GM18909 (cell line): ENCODE measurements around the gene CDH13.
A peak's percentile ranks its signal among the peaks of the same experiment; 100 is the strongest.

Experiments
- ATAC-seq: cut with Tn5 transposase; IDR thresholded peaks from one replicate; pipeline ENCODE4 v1.9.1; 2021; ENCODE audit warnings: mild to moderate bottlenecking; ENCODE audit not compliant: unreplicated experiment, poor library complexity

CDH13 gene

DNA sequence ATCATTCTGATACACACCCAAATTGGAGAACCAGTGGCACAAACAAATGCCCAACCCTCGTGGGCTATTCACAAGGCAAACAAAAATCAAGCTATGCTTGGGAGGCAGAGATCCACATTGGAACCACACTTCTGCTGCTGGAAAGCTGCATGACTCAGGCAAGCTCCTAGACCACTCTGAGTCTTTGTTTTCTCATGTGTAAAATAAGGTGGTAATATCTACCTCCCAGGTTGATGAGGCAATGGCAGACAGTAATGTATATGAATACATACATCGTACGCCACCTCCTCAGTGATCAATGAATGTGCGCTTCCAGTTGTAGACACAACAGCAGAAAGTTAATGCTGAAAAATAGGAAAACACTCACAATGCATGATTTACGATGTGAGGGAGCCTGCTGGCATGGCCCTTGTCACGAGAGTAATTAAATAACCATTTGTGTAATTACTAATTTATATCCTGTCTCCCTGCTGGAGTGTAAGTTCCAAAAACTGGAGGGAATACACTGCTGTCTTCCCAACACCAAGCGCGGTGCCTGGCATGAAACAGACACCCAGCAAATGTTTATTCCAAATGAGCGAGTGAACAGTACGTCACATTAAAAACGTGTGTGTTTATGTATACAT, 1111.1 kb downstream of the CDH13 start:
- ATAC-seq = no peak

DNA sequence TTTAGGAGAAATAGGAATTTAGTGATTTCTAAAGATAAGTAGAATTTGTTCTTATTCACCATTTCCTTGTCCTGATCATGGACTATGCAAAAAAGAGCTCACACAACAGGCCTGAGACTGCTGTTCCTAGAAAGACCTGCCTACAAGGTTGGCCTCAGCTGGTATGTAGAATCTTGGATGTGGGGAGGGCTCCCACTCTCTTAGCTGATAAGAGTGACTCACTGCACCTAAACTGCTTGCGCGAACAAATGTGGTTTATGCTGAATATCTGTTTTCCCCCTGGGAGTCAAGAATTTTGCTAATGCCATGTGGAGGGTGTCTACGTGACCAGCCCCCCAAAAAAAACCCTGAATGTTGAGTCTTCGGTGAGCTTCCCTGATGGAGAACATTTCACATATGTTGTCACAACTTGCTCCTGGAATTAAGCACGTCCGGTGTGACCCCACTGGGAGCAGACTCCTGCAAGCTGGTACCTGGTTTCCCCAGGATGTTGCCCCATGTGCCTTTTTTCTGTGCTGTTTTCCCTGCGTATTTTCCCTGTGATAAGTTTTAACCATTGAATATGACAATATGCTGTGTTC, 1112.2 kb downstream of the CDH13 start:
- ATAC-seq = no peak

DNA sequence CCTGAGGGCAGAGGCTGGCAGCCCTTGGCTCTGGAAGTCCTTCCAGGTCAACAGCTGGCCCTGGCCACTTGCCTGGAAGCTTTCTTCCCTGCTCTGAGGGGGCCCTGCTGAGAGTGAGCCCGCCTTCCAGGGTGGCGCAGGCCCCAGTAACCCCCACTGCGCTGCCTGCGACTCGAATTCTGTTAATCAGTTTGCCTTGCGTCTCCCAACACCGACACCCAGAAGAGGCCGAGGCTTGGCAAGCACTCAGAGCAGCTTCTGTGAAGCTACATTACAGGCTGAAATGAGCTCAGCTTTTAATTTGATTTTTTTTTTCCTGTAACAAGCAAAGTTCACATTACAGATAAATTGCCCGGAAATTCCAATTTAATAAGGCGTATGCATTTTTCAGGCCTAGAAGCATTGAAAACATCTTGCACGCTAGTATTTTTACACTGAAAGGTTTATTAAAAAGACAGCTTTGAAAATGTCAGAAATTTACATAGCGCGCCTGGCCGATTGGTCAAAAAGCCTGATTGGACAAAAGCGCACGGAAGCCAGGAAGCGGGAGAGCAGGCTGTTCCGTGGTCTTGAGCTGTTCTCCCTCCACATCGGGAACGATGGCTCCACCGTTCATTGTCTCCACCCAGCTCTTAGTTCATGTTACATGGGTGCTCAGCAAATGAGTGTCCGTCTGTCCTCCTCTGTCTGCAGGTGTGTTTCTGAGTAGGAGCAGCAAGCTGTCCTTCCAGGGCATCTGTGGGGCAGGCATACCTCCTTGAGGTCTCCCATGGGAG, 1115.5 kb downstream of the CDH13 start:
- ATAC-seq = no peak

DNA sequence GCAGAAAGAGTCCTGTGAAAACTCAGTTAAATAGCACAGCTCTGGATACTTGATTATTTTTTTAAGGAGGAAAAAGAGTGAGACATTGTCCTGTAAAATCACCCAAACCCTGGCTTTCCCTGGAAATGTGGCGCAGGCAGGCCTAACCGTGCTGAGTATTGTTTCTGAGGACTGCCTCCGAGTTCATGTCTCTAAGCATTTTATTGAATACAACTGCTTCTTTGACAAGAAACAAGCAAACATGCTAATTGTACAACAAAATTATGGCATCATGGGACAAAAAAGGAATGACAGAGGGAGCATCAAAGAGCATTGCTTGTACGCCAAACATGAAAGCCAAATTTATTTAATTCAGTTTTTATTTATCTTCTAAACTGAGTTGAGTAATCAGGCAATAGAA, 1116.5 kb downstream of the CDH13 start:
- ATAC-seq = no peak

DNA sequence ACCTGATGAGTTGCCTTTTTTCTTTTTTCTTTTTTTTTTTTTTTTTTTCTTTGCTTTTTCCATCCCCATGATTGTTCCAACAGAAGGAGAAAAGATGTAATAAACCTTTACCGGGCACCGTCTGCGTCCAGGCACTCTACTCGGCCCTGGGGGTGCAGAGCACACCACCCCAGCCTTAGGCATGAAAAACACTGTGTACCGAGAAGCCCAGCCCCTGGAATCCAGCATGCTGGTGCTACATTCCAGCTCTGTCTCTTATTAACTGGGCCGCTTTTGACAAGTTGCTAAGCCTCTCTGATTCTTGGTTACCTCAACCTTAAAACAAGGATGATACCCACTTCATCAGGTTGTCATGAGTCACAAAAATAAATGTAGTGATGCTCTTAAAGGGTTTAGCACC, 1117.0 kb downstream of the CDH13 start:
- no peak for ATAC-seq

DNA sequence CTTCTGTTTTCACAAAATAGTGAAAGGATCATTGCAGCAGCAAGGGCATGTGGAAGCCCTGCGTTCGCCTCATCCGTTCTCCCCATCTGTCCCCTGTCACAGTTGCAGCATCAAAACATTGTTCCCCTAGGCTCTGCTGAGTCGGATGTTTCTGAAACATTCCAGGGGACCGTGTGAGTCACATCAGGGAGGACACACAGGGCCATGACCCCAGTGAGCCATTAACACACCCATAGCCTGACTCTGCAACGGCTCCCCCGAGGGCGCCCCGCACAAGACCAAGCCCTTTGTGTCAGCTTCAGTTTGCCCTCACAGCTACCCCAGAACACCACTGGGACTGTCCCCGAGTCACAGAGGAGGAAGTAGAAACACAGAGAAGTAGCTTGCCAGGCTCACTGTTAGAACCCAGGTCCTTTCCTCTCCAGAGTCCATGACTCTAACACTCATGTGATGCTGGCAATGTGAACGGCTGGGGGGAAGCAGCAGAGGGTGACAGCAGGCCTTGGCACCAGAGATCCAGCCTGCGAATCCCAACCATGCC, 1117.7 kb downstream of the CDH13 start:
- ATAC-seq = peak; percentile 61

DNA sequence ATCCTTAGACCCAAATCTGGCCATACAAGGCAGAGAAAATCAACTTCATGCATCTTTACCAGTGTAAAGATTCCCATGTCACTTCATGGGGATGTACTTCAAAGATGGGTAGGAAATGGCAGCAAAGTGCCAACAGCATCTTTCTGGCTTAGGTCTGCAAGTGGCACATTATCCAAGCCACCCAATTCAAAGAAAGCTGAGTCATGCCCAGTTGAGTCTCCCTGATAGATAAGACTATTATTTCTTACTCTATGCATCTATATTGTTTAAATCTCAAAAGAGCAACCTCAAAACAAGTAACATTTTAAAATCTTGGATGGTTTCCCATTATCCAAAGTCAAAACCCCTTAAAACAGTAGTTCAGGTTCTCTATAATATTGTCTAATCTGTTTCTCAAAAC, 1119.8 kb downstream of the CDH13 start:
- no peak for ATAC-seq

DNA sequence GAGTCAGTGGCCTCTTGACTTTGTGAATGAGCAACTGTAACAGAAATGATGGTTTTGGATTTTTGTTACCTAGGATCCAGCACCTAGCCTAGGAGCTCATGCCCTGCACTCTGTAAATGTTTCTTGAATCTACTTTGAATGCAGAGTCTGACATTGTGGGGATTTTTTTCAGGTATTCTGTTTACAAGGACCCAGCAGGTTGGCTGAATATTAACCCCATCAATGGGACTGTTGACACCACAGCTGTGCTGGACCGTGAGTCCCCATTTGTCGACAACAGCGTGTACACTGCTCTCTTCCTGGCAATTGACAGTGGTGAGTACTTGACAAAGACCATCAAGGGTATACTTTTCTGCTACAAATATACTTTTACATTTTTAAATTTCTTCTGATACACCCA, 1121.2 kb downstream of the CDH13 start:
- ATAC-seq = no peak

DNA sequence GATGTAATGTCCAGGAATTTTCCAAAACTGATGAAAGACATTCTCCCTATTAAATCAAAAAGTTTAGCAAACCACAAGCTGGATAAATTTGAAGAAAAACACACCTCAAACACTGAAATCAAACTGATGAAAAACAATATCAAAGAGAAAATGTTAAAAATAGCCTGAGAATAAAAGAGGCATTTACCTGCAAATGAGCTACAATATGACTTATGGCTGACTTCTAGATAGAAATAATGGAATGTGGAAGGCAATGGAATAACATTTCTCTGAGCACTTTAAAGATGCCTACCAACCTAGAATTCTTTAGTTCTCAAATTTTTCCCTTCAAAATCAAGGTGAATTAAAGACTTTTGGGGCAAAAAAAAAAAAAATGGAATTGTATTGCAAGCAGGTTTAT, 1128.6 kb downstream of the CDH13 start:
- ATAC-seq = no peak

DNA sequence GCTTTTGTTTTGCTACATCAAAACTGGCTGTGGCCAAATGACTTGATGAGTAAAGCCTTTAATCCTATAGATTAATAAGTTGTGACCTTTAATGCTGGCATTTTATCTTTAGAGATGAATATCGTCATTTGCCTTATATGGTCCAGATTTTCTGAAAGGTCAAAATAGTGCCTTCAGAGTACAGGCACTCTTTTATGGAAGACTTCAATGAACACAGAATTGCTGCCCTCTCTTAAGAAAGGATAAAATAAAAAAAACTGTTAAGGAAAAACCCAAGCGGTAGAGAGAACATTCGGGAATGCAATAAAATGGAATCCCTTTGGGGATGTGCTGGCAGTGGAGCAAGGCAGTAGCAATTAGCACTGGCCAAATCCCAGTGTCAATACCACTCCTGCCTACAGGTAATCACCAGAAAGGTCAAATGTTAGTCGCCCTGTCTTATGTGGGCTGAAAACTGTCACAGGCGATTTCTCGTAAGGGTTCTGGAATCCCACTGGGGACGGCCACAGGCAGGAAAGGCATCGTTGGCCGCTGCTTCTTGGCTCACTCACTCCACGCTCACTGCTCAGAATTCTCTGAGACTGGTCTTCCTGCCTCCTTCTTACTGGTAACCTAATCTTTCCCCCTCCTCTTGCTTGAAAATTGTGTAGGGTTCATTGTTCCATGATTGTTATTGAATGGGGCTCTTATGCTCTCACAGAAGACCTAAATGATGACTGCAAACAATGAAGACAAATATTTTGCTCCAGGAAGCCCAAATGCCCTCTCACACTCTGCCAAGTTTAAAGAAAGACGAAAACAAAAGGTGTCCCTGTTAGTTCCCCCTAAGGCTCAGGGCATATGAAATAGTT, 1135.6 kb downstream of the CDH13 start:
- no peak for ATAC-seq

DNA sequence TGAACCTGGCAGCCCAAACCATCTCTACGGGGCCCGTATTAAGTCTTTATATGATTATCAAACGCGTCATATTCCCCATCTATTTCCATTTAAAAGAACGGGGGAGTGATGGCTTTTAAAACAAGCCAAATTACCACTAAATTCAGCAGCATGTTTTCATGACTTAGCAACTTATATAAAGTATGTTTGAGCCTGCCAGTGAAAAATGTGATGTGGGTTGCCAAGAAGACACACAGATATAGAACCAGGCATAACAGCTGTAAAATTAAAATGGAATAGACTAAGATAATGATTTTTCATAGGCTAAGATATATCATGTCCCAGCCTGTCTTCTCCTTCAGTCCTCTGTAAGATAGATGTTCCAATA, 1136.2 kb downstream of the CDH13 start:
- ATAC-seq = no peak

DNA sequence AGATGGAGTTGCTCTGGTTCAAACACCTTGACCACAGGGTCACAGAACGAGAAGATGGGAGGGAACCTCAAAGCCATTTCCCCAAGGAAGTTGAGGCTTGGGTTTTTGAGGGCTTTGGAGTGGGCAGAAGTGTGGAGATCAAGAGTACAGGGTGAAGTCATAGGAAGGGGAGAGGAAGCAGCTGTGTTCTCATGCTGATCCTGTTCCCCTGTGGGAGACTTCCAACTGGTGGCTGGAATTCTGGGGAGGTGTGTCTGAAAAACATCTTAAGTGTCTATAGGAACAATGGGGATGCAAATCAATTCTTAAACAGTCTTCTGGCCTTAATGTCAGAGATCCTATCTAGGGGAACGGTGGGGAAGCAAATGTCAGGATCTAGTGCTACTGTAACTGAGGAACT, 1142.2 kb downstream of the CDH13 start:
- no peak for ATAC-seq

DNA sequence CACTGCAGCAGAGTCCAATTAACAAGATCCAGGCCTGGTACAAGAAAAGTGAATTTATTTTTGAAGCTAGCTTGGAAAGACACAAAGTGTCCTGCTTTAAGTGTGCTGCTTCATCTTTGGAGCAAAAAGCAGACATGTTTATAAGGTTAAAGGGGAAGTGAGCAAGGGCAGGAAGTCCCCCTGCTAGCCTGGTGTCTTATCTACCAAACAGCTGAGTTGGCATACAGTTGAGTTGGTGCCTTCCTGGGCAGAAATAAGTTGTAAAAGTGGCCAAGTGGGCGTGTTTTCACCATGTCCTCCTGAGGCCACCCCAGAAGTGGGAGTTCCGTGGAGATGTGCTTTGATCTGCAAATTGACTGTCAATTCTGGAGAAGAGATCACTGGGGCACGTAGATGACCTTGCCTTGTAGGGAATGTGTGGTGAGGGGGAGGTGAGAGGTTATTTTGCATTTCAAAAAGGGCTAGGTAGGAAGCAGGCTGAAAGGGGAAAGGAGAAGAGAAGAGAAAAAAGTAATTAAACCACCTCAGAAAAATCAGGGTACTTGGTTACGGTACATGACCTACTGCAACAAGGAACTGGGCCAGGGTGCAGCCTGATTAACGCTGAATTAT, 1142.7 kb downstream of the CDH13 start:
- no peak for ATAC-seq

DNA sequence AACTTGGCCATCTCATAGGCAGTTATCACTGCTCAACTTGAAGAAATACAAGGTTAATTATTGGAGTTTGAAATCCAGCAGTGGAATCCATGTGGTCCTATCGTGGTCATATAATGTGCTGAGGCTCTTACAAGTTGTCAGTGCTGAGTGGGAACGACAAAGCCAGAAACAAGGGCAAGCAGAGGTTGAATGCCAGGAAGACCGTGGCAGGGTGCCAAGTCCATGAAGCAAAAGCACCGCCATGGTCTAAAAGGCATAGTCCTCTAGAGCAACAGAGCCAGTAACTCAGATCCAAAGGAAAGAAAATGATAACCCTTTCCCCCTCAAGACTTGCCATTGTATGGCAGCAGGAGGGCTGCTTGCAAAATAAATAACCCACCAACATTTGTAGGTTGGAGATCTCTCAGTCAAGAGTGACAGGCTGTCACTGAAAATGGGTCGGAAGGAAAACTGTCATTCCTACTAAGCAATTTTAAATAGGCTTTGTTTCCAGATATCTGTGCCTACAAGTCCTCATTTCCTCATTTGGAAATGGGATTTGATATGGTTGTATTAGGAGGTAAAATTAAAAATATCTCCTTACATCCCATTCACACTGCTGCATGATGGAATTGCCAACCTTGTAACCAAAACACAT, 1144.7 kb downstream of the CDH13 start:
- no peak for ATAC-seq

DNA sequence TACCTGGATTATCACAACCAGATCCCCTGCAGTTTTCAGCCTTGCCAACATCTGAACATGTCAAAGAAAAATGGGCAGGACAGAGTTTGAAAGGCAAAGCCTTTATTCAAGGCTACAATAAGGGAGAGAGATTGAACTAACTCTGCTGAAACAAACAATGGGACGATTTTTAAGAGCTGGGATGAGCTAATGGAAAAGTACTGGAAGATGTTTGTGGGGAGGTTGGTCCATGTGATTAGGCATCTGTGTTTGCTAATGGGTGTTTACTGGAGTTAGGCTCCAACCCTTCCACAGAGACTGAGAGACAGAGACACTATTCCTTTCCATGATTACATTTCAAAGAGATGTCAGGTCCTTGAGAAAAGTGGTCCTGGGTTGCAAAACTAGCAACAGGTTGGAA, 1146.0 kb downstream of the CDH13 start:
- ATAC-seq = no peak

DNA sequence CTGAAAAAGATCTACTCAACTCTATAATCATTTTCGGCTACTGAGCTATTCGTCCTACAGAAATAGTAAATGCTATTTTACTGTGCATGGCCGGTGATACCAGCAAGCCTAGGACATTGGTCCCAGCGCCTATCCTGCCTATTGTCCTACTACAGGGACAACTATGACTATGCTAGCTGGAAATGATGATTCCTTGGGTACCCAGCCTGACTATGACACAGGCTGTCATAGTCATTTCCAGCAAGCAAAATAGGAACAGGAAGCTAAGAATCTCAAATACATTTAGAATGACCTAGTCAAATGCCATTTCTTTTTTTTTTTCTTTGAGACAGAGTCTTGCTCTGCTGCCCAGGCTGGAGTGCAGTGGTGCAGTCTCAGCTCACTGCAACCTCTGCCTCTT, 1147.3 kb downstream of the CDH13 start:
- ATAC-seq = no peak

DNA sequence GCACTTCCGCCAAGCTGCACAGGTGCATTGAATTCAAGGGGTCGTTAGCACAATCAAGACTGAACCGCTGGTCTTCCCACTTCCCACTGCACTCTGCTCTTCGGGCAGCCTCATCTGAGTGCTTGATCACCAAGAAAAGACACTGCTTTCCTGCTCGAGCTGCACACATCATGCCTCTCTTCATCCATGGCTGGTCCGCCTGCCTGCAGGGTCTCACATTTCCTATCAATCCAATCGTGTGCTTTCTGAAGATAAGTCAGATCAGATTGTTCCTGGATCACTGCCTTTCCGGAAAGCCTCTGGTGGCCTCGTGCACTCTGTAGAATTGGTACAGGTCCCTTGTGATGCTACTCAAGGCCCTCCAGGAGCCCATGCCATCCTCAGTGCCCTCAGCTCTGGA, 1150.2 kb downstream of the CDH13 start:
- no peak for ATAC-seq

DNA sequence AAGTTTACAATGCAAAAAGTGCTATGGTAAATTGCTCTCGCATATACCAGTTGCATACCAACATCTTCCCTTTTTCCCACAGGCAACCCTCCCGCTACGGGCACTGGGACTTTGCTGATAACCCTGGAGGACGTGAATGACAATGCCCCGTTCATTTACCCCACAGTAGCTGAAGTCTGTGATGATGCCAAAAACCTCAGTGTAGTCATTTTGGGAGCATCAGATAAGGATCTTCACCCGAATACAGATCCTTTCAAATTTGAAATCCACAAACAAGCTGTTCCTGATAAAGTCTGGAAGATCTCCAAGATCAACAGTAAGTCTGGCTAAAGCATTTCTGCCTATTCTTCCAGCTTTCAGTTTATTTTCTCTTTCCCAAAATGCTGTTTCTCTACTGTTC, 1153.1 kb downstream of the CDH13 start:
- no peak for ATAC-seq

DNA sequence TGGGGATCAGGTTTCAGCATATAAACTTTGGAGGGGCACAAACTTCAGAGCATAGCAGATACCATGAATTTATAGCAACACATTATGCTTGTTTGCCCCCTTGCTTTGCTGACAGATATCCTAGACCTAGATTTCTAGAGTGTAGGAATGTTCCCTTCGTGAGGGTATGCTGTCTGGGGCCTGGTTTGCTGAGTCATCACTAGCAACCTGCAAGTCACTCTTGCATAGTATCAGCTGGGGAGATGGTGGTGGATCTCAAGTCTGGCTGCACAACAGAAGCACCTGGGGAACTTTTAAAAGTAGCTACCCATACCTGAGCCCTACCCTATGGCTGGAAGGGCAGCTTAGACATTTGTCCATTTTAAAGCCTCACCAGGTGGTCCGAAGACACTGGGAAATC, 1158.7 kb downstream of the CDH13 start:
- no peak for ATAC-seq
